Jurkat, Clone E6-1 (cell line): Measurements from ENCODE around the gene EIF3K.

Source experiments
- DNase-seq: peaks from one replicate; pipeline ENCODE4 v3.0.0-alpha.2; 2011; ENCODE audit warnings: low read depth, low spot score
- H3K4me3 ChIP-seq: 2 replicates; pipeline ENCODE4 v1.5.1; 2011; ENCODE audit warnings: mild to moderate bottlenecking, low read length, control low read depth, moderate library complexity

The EIF3K gene

DNA sequence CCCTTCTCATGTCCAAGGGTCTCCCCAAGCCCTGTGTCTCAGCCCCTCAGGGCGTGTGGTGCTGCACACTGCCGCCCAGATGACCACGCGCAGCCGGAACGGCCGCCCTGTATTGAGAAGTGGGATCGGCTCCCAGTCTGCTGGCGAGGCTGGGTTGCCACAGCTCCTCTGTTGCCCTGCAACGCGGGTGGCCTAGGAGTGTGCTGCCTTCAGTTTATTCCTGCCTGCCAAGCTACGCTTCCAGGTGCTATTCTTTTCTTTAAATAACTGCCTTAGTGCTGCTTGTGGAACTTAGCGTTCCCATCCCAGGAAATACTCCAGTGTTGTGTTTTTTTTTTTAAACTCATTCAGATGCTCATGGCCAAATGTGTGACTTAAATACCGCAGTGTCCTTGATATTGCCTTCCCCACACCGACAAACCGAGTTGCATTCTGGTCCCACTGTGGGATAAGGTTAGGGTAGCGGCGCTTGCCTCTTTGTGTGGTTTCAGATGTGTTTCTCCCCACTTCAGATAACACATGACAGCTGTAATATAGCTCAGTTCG, 45.0 kb downstream of the EIF3K start:
- DNase-seq = peak; percentile 75
- no peak overlapping the region for H3K4me3 ChIP-seq

DNA sequence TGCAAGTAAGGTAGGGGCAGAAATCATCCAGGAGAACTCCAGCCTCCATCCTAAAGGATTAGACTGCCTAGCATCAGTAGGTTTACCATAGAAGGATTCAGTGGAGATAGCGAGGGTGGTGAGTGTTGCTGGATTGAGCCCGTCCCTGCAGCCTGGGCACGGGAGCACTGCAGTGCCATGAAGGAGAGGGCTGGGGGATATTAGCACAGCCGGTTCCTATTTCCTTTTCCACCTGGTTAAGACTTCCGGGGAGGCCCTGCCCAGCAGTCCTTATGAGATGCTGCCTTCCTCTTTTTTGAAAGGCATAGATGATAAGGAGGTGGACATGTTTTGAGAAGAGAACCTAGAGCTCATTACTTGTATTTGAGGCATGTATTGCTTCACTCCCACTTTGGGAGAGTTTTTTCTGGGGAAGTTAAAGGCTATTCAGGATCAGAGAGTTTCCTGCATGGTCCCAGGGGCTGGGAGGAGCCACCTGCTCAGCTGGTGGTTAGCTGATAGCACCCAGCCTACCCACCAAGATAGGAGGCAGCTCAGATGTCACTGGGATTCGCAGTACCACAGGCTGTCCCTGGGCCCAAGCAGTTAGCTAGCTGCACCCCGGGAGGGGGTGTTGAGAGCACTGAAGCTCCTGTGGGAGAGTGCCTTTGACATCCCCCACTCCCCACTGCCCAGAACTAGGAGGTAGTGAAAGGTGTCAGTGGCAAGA, 45.7 kb downstream of the EIF3K start:
- DNase-seq = no peak
- no peak overlapping the region for H3K4me3 ChIP-seq

DNA sequence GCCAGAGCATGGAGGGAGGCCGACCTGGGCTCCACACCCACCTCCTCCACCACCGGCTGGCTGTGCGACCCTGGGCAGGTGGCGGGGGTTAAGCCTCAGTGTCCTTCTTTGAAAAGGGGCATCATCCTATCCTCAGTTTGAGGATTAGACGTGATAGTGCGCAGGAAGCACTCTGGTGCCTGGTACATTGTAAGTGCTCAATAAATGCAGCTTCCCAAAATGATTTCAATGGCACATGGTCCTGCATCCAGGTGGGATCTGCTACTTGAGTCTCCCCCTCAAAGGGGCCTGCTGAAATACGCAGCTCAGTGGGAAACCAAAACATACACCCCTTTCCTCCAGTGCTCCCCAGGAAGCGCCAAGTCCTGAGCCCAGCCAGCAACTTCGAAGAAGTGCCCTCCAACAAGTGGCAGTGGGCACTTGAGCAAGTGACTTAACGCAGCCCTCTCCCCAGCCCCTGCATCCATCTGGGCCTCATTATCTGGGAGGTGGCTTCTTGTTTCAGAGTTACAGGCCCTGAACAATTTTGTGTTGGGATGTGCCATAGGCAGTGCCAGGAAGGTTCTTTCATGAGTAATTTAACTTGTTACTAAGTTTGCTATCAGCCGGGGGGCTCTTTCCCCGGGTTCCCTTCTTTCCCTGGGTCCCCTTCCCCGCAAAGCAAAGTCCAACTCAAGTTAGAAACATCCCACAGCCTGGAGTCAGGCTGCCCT, 46.4 kb downstream of the EIF3K start:
- no peak overlapping the region for H3K4me3 ChIP-seq
- no peak for DNase-seq

DNA sequence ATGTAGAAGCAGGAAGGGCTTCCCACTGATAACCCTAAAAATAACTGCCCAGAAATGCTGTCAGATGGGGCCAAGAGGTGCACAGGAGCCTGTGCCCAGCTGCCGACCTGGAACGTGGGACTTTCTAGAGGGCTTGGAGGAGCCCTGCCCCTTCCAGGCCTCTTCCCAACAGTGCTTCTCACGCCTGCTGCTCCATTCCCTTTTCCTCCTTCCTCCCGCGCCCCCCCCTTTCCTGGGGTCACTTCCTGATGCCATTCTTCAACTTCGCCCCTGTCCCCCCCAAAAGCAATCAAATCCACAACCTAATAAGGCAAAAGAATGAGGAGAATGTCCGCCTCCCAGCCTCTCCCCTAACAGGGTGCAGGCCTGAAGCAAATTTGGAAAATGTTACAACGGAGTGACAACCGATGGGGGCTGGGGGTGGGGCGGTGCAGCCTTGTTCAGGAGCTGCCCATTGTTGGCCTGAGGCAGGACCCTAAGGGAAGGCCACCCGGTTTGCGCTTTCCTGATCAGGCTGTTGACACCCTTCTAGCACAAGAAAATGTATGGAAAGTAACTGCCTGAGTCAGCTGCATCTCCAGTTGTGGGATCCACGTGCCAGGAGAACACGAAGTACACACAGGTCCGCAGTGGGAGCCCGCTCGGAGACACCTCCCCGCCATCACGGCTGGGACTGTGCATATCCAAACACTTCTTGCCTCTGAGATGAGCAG, 47.1 kb downstream of the EIF3K start:
- DNase-seq = no peak

DNA sequence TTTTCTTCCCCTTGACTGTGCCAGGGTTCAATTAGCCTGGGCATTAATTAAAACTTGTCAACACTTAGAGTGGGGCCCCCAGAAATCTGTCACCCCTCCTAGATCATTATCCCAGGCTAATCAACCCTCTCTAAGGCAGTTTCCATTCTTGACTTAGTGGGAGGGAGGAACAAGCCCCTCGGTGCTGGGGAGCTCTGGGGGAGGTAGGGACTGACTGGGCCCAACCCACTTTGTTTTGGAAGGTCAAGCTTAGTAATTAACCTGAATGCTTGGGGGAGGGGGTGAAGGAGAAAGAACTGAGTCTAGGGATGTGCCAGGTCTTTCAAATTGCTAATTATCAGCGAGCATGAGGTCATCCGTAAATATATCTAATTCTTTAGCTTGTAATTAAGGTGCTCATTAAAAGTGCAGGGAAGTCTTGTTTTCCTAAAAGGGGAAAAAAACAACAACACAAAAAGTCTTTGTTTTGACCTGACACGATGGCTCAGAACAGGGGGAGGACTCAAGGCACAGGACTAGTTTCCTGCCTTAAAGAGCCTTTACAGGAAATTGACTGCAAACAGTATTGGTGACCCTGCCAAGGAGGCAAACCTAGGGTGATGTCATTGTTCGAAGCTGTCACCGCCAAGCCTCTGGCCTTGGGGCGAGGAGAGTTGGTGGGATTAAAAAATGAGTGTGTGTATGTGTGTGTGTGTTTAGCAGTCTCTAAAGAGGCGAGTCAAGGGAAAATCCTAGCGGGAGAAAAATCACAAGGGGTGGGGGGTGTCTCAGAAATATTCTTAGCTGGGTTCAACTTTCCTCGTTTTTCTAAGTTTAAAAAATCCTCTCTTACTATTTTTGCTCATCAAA, 47.9 kb downstream of the EIF3K start:
- H3K4me3 ChIP-seq = no peak overlapping the region
- DNase-seq = no peak

More for the DNA sequence above, 47.1 kb downstream of the EIF3K start:
- H3K4me3 ChIP-seq = no peak overlapping the region

DNA sequence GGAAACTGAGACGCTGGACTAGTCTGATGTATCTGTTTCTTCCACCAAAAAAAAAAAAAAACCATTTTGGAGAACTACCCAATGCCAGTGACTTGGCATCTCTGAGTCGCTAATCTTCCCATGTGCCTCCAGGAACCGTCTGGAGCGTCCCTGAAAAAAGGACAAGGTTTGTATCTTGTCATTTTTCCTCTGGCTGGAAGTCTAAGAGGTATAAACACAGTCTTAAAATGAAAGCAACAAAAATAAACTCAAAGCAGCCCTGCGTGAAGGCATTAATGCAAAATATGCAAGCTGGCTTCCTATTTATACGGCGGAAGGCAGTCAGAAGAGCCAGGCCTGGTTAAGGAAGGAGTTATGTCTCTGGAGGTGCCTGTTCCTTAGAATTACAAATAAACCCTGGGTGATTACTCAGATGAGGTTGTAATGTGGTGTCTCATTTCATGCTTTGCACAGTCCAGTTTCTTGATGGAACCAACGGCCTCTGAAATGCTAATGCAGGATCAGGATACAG, 48.7 kb downstream of the EIF3K start:
- no peak overlapping the region for H3K4me3 ChIP-seq
- no peak for DNase-seq

DNA sequence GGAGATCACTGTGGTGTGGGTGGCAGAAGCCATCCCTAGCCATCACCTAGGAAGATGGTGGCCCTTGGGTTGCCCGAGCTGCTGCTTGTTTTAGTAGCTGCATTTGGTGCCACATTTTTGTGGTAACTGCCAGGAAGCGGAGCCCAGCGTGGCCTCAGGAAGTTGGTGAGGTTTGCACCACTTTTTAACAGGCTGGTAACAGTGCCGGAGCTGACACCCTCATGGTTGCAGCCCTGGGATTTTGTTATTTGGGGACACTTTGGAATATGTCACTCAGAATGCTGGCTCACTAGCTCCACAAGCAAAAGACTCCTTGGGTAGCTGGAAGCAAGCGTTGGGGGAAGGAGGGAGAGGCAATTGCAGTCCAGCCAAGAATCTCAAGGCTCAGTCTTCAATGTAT, 50.6 kb downstream of the EIF3K start:
- peak overlapping the region; percentile 28 for H3K4me3 ChIP-seq
- peak; percentile 68 for DNase-seq

DNA sequence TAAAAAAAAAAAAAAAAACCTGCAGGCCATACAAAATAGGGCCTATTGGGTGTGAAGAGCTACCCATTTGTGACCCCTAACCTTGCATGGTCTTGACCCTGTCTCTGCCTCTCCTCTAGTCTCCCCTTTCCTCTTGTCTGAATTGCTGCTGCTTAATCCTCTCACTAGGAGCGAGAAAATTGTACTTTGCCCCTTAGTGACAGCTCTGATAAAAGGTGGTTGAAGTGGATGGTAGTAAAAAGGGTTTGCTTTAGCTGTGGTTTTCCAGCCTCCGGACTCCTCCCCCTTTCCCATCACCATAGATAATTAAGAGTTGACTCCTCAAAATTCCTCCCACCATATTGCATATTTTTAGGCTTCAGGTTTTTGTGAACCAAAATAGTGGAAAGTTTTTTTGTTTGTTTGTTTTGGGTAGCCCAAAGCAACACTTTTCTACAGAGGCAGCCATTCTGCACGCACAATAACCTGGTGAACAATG, 52.0 kb downstream of the EIF3K start:
- H3K4me3 ChIP-seq = no peak overlapping the region
- DNase-seq = no peak

DNA sequence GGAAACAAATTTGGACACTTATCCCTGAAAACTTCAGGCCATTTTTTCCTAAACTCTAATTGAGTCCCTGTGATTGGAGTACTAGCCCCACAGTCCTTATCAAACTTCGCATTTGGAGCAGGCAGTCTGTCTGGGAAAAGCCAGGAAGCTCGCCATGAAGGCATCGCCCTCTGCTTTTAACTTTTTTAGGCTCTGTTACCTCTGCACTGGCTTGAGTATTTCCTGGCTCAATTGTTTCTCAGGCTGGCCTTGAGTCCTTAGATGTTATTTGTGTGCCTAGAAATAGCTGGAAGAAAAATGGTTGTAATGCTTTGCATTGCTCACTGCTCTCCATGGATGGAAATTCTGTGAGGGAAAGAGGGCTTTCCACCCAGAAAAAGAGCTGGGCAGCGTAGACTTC, 52.7 kb downstream of the EIF3K start:
- DNase-seq = no peak
- H3K4me3 ChIP-seq = no peak overlapping the region

DNA sequence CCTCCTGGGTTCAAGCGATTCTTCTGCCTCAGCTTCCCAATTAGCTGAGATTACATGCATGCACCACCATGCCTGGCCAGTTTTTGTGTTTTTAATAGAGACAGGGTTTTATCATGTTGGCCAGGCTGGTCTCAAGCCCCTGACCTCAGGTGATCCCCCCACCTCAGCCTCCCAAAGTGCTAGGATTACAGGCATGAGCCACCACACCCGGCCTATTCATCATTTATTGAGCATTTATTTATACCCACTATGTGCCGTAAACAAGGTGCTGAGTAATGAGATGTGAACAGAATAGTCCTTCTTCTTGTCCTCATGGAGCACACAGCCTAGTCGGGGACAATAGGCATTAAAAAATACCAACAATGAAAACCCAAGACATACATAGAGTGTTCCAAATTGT, 54.0 kb downstream of the EIF3K start:
- no peak for DNase-seq
- H3K4me3 ChIP-seq = no peak overlapping the region

DNA sequence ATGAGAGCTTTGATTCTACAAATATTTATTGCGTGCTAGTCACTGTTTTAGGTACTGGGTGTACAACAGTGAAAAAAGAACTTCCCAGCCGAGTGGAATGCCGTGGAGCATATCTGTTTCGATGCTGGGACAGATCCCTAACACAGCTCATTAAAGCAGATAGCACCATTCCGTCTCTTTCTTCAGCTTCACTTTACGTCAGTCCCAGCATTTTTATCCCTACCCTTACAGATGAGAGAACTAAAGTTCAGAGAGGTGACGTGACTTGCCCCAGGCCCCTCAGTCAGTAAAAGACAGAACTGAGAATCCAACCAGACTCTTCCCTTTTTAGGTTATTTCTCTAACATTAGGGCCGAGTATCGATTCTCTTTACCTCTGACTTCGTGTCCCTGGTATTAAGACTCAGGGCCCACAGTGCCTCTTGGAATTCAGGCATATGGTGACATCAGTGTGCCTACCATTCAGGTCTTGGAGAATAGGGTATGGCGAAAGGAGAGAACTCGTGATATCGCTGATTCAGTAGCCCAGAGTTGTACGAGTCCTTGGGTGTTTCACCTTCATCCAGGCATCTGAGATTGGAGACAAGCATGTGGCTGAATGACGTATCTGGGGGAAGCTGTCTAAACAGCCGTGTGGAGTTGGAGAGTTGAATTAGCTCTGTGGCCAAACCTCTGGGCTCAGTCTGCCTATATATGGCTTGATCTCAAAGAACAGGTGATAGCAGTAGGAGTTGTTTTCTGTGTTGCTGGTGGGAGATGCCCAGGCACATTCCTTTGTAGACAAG, 55.6 kb downstream of the EIF3K start:
- H3K4me3 ChIP-seq = no peak overlapping the region
- no peak for DNase-seq

DNA sequence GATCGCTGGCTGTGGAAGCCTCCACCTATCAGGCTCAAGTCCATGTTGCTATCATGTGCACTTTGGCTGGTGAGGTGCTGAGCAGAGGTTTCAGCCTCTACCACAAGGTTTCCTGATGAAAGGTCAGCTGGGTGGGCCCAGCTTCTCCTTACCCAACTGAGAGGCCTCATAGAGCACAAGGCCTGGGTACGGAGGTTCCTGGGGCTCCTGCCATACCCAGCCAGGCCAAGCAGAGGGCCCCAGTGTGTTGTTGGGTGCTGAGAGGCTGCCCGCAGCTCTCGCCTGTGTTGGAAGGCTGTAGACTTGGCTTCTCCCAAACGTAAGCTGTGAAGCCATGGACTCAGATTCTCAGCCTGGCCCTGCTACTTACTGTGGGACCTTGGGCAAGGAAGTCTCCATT, 56.6 kb downstream of the EIF3K start:
- DNase-seq = no peak

DNA sequence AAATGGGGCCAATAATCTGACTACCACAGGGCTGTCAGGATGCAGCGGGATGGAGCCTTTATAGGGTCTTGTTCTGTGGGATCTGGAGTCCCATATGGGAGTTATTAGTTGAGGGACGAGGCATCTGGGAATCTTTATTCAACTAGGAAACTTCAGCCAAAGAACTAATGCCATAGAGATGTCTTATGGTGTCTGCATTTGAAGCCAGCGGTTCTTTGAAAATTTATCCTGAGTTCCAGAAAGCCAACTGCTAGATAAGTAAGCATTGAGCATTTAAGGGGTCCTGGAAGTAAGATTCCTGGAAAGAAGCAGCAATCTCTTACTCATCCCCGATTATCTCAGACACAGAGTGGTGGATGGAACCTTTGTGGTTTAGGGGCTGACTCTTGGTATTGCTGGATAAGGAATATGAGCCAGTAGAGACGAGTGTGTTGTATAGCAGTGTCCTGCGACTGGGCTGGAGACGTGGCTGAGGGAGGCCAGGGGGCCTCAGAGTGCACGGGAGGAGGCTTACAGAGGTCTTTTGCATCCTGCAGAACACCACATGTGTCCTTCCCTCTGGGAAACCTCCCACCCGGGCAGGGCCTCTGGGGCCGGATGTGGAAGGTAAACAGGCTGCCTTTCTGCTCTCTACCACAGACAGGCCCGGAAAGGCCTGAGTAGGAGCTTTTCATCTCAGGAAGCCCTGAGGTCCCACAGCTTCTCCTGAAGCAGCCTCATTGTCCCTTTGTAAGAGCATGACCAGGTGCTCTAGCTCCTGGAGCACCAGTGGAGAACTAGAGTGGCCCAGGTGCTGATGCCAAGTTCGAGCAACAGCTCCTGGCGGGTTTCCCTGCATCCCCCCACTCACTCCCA, 57.3 kb downstream of the EIF3K start:
- H3K4me3 ChIP-seq = no peak overlapping the region
- DNase-seq = peak; percentile 54

More for the DNA sequence above, 56.6 kb downstream of the EIF3K start:
- no peak overlapping the region for H3K4me3 ChIP-seq

DNA sequence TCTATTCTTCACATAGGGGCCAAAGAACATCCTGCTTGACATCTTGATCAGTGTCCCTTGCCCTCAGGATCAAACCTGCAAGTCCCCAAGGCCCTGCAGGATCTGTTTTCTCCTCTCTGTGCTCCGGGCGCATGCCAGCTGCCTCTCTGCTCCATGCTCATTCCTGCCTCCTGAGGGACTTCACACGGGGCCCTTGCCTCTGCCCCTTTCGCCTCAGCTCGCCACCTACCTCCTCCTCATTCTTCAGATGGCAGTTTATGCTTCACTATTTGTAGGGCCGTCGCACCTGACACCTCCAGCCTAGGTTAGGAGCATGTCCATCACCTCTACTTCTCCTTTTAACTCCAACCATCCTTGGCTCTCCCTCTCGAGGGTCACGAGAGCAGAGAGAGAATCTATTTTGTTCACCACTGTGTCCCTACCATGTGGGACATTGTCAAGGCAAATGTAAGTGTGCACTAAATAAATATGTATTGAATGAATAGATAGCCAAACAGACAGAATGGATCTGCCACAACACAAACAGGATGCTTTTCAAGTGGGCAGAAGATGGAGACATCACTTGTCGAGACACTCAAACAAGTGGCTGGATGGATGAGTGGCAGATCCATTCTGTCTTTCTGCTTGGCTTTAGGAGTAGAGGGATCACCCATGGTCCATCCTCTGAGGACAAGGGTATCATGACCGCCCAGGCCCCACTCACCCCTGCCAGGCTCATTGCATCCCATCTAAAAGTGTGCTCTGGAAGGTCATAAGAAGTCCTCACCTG, 58.1 kb downstream of the EIF3K start:
- no peak for DNase-seq
- H3K4me3 ChIP-seq = no peak overlapping the region

DNA sequence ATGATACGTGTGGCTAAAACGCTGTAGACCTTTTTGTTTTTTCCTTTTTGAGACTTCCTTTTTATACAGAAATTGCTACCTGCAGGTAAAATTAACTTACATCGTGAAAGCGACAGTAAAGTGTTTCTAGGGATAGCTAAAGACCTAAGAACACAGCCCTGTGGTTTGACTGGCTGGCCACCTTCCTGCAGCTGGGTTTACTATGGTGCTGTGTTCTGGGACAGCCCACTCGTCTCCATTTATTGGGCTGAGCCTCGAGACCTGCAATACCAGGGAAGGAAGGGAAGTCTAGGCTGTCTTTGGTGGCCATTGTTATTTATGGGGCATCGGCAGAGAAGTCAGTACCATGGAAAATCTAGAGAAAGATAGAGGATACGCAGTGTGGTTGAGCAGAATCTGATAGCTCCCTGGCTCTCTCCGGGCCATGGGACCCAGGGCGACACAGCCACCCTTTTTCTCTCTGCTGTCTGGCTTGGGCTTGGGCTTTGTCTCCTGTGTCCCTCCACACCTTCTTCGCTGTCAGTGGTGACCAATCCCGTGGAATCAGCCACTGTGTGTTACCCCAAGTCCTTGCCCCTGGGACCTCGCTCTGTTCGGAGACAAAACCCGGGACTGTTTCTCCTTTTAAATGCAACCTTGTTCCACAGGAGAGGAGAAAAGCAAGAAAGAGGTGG, 59.4 kb downstream of the EIF3K start:
- no peak for DNase-seq
- no peak overlapping the region for H3K4me3 ChIP-seq

DNA sequence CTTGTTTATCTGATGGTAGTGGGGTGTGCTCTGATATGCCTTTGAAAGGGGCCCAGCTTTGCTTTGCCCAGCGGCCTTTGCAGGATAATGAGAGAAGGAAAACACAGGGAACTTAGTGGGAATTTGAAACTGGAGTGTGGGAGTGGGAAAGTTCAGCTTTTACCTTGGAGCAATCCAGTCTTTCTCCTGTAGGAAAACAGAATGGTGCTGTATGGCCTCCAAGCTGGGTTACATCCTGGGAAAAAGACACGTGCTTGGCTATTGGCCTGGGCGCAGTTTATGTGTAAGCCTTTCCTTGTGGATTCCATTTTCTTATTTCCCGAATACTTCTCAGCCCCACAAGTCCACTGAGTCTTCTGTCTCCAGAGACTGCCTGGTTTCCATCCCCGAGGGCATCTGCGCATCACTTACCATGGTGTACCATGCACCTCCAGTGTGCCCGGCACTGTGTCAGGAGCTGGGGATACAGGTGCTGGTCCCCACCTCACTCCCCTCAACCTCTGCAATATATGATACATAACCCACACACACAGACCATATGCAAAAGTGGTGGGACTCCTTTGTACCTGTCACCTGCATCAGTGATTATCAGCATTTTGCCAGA, 60.0 kb downstream of the EIF3K start:
- no peak for DNase-seq
- H3K4me3 ChIP-seq = no peak overlapping the region
